Smooth muscle cell of the brain vasculature (primary cell): Measurements from ENCODE around the gene PML.

Source experiments
- DNase-seq: peaks from one replicate; pipeline ENCODE4 v3.0.0-alpha.2; 2012; ENCODE audit warnings: low read depth, low spot score

The PML gene

DNA sequence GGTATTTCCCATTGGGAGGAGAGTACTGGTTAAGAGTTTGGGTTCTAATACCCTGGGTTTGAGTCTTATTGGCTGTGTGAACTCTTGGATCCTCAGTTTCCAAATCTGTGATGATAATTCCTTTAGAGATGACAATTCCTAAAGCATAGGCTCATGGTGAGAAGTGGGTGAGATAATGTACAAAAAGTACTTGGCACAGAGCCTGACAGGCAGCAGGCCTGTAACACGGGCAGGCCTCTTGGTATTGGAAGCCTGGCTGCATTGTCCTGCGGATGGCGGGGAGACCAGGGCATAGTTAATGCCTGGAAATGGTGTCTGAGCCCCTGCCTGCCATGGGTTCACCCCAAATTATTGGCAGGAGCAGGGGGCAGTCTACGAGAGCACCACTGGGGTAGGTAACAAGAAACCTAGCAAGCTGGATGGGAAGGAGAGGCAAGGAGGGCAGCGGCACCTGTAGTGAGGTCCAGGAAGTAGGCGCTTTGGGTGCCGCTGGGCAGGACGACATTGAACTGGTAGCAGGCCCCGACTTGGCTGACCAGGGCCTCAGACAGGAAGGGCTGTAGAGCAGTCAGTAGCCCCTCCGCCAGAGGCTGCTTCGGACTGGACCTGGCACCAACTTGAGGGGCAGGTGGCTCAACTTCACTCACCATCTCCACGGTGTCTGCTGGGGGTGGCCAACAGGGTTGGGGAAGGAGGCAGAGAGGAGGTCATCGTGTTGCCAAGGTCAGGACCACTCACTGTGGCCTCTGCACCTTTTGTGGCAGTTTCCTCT is 10.1 kb upstream of the PML start:
- DNase-seq: no peak

DNA sequence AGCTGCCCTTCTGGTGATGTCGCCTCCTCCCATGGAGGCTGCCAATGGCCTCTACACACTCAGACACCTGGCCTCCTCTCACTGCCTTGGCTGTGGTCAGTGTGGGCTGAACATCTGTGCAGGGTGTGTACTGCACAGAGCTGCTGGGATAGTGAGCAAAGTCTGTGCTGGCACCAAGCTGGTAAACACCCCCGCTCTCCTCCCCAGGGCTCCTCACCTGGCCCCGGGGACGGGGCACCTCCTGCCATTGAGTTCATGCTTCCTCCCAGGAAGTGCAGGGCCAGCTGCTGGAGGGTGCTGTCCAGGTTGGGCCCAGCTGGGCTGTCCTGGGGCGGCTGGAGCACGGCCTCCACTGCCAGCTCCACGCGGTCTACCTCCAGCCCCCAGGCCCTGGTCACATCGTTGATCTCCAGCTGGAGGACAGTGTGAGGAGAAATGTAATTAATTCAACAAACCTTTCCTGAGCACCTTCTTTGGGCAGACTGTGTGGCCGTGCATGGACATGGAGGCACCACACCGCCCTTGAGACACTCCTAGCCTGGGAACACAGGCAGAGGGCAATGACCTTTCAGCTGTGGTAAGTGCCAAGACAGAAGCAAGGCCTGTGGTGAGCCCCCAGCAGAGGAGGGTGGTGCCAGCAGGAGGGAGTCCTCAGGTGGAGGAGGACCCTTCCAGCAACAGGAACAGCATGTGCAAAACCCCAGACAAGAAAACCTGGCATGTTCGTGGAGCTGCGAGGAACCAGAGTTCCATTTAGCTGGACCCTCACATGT is 9.2 kb upstream of the PML start:
- no peak for DNase-seq

DNA sequence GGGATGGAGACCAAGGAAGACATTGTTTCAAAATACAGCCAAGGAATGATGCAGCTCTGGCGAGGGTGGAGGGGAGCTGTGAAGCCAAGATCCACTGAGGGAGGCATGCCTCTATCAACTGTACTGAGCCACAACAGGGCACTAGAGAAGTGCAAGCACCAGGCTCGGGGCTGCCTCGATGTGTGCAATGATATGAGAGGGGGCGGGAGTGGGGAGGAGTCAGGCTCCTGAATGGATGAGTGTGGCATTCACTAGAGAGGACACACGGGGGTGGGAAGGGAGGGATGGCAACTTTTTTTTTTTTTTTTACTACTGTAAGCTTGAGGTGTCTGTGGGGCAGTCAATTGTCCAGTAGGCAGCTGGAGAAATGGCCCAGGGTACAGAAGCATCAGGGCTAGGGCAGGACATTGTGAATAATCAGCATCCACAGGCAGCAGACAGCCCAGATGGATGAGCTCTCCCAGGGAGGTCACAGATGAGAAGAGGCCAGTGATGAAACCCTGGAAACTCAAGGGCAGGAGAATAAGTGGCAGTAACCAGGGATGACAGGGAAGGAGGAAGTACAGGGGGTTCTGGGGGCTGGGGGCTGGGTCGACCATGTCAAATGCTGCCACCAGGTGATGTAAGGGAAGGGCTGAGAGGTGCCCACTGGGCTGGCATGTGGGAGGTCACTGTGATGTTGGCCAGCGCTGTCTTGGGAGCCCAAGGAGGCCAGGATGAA is 8.3 kb upstream of the PML start:
- no peak for DNase-seq

DNA sequence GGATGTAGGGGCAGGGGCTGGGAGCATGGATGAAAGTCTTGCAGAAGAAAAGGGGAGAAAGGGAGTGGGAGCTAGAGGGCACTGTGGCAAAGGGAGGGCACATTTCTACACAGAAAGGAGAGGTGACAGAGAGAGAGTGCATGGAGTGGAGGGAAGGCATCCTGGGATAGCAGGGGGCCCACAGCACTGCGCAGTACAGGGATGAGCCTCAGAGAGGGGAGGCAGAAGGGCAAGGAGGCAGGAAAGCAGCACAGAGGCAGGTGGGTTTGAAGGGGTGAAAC is 7.8 kb upstream of the PML start:
- DNase-seq: no peak

DNA sequence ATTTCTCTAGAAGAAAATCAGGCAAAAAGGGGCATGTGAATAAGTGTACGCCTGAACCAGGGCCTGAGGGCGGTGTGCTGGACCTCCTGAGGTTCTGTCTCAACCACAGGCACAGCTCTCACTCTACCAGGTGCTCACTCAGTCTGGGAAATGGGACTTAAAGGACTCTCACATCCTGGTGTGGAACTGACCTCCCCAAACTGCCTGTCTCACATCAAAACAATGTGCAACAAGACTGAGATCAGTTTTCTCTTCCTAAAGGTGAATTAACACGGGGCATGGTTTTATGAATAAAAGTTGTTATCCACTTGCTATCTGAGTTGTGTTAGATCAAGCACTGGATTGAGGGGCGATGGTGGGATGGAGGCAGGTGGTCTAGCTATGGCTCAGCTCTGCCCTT is 7.3 kb upstream of the PML start:
- DNase-seq: no peak

DNA sequence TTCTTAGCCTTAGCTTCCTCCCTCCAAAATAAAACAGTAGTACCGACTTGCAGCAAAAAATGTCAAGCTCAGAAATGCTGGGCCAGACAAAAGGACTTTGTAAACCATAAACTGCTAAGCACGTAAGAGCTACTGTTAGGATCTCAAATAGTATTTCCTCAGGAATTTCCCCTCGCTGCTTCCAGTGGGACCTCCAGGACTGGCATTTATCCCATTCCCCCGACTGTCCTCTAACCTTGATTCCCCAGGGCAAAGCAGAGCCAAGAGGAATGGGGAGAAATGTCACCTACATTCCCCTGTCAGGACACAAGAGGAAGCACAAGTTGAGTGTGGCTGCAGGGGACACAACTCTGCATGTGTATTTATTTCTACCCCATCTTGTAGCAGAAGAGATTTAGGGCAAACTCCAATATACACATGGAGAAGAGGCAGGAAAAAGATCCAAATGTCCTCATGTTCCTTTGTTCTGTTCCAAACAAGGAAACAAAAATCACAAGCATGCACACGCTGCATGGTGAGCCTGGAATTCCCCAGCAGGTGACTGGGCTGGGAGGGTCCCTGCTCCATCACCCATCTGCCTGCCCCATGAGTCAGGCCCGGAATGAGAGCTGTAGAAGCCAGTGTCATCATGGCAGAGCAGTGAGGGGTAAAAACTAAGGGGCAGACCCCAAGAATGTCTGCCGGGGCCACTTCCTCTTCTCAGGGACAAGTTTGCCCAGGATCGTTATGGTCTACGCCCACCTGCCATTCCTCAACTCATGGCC is 6.7 kb upstream of the PML start:
- DNase-seq: no peak

DNA sequence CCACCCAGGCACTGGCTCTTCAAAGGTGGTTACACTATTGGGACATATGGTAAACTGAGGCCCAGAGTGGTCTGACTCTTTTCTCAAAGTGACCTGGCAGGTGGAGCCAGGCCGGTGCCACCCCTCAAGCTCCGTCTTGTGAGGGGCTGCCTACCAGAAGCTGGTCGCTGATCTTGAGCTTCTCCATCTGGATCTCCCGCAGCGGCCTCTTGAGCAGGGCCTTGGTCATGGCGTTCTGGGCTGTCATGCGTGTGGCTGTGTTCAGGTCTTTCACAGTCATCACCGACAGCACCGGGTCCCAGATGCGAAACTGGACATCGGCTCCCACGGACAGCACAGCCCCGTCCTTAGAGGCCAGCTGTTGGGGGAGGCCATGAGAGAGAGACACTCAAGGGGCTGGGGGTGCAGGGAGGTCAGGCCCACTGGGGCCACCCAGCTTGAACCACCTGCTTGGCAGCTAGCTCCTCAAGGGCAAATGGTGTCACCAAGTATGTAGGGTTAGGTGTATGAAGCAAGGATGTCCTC is 6.0 kb upstream of the PML start:
- no peak for DNase-seq

DNA sequence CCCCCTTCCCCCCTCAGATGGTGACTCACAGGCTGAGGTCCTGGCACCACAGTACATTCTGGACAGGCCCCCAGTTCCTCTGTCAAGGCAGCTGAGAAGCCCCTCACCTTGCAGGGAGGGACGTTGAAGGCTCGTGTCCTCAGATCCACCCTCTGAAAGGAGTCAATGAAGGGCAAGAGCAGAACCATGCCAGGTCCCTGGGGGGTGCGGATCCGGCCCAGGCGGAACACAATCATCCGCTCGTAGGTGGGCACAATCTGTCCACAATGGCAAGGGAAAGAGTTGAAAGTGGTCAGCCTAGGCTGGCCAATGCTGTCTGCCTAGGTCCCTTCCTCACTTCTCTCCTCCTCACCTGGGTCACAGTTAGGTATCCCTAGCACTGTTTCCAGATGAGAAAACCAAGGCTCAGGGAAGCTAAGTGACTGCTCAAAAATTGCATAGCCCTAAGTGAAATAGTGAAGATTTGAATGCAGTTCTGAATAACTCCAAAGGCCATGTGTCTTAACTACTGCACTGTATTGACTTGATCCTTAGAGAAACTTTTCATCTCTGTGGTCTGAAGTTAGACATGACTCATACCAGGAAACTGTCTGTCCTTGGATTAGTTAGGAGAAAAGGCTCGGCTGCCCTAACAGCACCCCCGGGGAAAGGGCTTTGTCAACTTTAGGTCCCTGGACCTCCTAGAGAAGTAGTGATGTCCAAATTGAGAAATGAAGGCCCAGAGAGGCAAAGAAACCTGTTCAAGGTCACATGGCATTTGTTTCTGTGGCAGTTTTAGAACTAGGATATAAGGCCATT is 5.3 kb upstream of the PML start:
- no peak for DNase-seq

DNA sequence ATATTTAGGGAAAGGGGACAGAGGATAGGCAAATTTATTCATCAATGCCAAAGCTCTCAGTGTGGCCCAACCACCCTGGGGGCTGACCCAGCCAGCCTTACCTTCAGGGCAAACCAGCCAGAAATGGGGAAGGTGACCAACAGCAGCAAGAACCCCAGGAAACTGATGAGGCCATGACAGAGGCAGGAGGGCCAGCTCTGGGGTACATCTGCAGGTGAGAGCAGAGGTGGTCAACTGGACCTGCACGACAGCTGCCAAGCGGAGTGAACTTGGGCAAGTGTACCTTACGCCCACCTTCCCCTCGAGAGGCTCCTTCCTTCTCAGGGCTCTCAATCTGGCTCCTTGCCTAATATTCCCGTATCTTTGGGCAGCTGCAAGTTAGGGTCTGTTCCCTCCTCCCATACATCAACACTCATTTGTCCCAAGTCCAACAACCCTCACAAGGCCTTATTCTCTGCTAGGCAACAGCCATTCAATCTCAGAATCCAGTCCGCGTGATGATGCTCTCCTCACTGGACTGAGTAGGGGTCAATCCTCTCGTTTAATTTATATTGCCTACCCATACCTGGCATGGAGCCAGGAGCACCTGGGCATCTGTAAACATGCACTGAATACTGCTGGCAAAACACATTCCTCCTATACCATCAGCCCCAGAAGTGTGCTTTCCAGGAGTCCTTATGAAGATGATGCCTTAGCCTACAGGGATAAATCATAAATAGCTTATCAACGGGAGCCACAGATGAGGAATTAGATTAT is 4.1 kb upstream of the PML start:
- no peak for DNase-seq

DNA sequence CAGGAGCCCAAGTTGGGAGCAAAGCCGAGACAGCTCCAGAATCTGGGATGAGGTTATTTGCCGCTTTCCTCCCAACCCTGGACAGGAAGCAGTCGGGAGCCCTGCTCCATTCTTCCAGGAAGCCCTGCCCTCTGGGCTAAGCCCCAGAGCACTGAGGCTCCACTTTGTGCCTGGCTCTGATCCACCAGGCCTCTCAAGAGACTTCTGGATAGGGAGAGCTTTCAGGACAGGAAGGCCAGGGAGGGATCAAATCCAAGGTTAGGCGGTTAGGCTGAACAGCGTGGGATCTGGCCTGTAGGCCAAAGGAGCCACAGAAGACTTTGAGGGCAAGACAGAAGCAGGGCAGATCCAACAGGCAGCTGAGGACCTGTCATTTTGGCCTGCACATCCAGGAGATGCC is 3.3 kb upstream of the PML start:
- DNase-seq: no peak

DNA sequence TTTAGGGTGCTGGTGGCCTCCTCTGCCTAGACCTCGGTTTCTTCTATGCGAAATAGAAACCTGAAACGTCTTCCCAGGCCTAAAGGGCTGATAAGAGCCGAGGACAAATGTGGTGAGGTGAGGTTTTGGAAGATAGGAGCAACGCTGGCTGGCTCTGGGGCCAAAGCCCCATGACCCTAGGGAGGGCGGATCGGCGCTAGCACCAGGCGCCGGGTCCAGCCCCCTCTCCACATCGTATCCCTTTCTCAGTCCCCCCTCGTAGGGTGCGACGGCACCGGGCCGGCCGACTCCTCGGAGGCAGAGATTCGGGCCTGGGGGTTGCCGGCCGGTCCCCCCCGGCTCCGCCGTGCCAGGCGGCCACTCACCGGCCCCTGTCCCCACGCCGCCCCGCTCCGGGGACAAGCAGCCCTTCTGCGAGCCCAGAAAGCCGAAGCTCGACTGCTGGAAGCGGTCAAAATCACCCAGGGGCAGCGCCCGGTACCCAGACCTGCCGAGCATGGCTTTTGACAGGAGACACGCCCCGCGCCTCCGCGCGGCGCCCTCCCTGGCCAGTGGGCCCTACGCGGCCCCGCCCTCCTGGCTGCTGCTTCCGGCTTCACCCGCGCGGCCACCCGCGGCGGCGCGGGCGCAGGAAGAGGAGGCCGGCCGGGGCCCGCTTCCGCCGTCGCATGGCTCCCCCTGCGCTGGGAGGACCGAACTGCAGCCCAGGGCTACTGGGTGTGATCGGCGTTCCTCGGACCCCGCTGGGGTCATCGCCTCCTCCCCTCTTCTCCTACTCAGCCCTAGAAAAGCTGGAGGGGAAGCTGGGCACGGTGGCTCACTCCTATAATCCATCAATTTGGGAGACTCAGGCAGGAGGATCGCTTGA is 2.6 kb upstream of the PML start, which contains the start of gene STOML1:
Gene STOML1 (minus strand): TSS at position 570 of the 868 bp plus-strand sequence. CDS start 72 bp downstream, at position 498.
- peak; percentile 80 for DNase-seq

DNA sequence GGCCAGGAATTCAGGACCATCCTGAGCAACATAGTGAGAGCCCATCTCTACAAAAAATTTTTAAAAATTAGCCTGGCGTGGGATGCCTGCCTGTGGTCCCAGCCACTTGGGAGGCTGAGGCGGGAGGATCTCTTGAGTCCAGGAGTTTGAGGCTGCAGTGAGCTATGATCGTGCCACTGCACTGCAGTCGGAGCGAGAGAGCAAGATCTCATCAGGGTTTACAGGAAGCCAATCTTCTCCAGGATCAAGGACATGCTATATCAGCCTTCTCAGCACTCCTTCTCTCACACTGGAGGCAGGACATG is 2.0 kb upstream of the PML start:
- DNase-seq: no peak

DNA sequence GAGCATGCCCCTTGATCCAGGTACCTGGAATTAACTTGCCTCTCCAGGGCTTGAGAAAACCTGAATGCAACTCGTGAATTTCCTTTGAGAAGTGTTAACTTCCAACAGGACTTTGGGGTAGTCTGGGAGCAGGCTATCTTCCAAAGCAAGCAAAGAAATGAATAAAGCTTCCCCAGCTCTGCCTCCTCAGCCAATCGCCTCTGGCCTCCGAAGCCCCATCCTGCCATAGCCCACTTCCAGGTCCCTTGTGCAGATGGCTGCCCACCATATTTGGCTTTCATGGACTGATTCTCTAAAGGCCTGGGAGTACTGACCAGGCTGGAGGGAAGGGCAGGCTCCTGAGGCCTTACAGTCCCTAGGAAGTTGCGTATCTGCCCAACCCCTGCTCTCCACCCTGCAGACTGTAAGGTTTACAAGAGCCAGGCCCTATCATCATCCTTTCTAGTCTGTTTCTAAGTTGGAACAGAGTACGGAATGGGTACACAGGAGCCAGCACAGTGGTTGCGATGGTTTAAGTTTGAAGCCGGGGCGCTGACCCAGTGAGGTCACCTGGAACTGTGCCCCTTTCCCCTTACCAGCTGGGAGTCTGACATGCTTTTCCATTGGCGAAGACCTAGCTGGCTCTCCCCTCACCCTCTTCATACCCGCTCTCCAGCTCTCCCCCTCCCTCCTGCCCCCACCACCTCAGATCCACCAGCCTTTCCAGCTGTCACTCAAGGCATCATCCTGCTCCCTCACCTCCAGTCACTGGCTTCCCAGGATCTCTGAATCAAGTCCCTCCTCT is 1.1 kb upstream of the PML start:
- DNase-seq: no peak

DNA sequence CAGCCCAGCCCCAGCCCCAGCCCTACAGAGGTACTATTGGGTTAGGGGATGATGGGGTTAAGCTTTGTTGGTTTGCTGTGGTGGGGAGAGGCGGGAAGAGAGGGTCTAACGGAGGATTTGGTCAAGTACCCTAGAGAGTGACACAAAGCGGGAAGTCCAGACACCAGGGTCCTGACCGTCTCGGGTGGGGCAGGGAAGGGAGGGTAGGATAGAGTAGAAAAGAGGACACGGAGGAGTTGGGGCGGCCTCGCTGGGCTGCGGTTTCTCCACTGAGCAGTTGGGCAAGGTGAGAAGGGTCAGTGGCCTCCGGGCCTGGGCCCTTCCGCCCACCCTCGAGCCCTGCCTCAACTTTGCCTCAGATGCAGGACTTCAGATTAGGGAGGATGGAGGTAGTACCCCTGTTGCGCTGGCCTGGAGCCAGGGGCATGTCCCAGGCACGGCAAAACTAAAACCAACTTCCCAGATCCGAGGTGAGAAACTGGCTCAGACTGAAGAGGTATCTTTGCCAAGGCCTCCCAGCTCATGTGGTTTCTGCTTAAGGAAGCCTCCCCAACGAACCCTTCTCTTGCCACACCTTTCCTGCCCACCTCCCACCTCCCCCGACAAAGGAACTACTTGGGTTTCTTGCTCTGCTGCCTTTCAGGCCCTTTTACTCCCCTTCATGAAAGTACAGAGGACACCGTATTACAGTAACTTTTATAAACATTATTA is 551 bp downstream of the PML start:
- no peak for DNase-seq

DNA sequence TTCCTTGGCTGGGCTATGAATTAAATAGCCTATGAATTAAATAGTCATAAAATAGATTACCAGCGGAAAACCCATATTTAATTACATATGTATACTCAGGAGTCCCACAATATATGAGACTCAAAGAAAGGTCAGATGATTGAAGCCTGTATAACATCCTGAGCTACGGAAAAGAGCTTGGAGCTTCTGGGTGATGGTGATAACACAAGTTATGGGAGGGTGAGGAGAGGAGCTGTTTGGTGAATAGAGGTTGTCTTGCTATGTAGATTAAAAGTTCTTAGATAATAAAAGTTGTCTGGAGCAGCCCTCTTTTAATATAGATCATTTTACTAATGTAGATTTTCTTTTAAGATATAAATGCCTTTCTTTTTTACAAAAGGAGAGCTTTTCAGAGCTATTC is 1.8 kb downstream of the PML start:
- DNase-seq: no peak

DNA sequence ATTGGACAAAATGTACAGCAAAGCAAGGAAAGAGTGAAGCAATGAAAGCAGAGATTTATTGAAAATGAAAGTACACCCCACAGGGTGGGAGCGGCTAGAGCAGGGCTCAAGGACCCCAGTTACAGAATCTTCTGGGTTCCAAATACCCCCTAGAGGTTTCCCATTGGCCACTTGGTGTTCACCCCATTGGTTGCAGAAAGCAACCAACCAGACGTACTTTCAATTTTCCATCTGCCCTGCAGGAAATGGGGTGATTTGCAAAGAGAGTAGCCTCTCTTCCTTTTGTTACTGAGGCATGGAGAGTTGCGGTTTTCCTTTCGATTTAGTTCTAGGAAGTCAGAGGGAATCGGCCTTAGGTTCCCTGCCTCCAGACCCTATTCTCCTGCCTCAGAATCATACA is 2.4 kb downstream of the PML start:
- DNase-seq: no peak

DNA sequence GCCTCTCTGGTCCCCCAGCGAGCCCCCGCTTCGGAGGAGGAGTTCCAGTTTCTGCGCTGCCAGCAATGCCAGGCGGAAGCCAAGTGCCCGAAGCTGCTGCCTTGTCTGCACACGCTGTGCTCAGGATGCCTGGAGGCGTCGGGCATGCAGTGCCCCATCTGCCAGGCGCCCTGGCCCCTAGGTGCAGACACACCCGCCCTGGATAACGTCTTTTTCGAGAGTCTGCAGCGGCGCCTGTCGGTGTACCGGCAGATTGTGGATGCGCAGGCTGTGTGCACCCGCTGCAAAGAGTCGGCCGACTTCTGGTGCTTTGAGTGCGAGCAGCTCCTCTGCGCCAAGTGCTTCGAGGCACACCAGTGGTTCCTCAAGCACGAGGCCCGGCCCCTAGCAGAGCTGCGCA is 3.5 kb downstream of the PML start:
- DNase-seq: no peak
